Ovary (tissue), 9 donors: ENCODE measurements around the gene MAP4K4. TPM values are rescaled to one million over a fixed set of nuclear protein-coding genes. Genes with fewer than 3 reads are reported as not detected.

Experiments
- DNase-seq, 5 donors: peaks; one replicate each; pipeline ENCODE4 v3.0.0-alpha.2; 2019 to 2020
- H3K27ac ChIP-seq, 2 donors: fragments of 200-600 bp; one replicate each; pipeline versions ENCODE4 v1.5.1 to v1.8.0; 2019 to 2022
- H3K27me3 ChIP-seq: fragments of 200-600 bp; one replicate; pipeline ENCODE4 v1.8.0; 2022
- H3K36me3 ChIP-seq: fragments of 200-600 bp; sonication (generic); one replicate; pipeline ENCODE4 v1.5.1; 2019
- H3K4me1 ChIP-seq: one replicate; pipeline ENCODE4 v1.8.1; 2013; ENCODE audit warnings: mild to moderate bottlenecking, moderate library complexity; ENCODE audit not compliant: insufficient read depth
- H3K4me3 ChIP-seq: fragments of 200-600 bp; sonication (generic); one replicate; pipeline ENCODE4 v1.5.1; 2017
- H3K9me3 ChIP-seq, 2 donors: fragments of 200-600 bp in 1 of 2; sonication (generic) in 1 of 2; one replicate each; pipeline versions ENCODE4 v1.5.1 to v1.8.1; 2013 to 2019; ENCODE audit warnings: mild to moderate bottlenecking in 1 of 2, moderate library complexity in 1 of 2
- EP300 ChIP-seq: sonication (generic); formaldehyde crosslinking; IDR thresholded peaks from one replicate; pipeline ENCODE4 v1.6.1; 2017; ENCODE audit warnings: antibody characterized with exemption
- POLR2A ChIP-seq: fragments of 450-650 bp; IDR thresholded peaks from one replicate; pipeline ENCODE4 v1.6.1; 2017; ENCODE audit warnings: antibody characterized with exemption, mild to moderate bottlenecking, moderate library complexity
- WGBS, 3 donors: extraction: QIAGEN DNeasy Blood & Tissue Kit in 1 of 3; methylation state at CpG; one replicate each; pipeline versions ENCODE4 v1.1.5 to v1.1.7; 2013 to 2017; 5-methylcytosine and 5-hydroxymethylcytosine counted together
- intact Hi-C, 4 donors: fragments of 100-400 bp; cut with DNase I; formaldehyde crosslinking; loops; one replicate each; pipeline versions ENCODE4 v1.11.0 to v1.15.1; 2022 to 2023
- polyA plus RNA-seq, 2 donors: library from polyadenylated mRNA; stranded (reverse); fragments of 200-250 nt in 1 of 2; fragments of 350-450 nt in 1 of 2; fragmentation: Illumina TruSeq in 1 of 2; extraction: RNeasy Lipid Tissue Mini Kit (QIAGEN cat#74804) in 1 of 2; gene quantifications; one replicate each; pipeline ENCODE4 v1.2.3, GENCODE V29; 2013 to 2014
- total RNA-seq, 7 donors: library from RNA; depleted of rRNA in 2 of 7; stranded (reverse); fragments of >200 nt in 2 of 7; fragmentation: NEBNext Ultra II Directional in 3 of 7; extraction: Animal tissue kit (Norgen Biotek cat#: 25700) in 3 of 7; gene quantifications; one replicate each; pipeline versions ENCODE4 v1.1.0 to v1.2.4, GENCODE V29; 2016 to 2023
- TF ChIP-seq, protein P1 (sequence below), 3 donors: fragments of 450-650 bp in 2 of 3; fragments of 200-600 bp in 1 of 3; IDR thresholded peaks; one replicate each; pipeline versions ENCODE4 v1.5.1 to v1.8.0; 2016 to 2022; ENCODE audit warnings: antibody characterized with exemption in 3 of 3, mild to moderate bottlenecking in 1 of 3
- donor health status: DM: no; HTN: no; CAD: no; lungs with moderate emphysema.
- donor health status: DM: no; HTN: no; CAD: no.
- donor health status: Bipolar disorder and iron deficiency.
- donor health status: DM: yes; HTN: yes; CAD: no.
- donor health status: DM: no; HTN: no; CAD: no.
- donor health status: DM: yes; HTN: yes; CAD: no.

MAP4K4 gene
- total and polyA plus RNA-seq, 9 donors = 23.9 to 60.9 (median 49.7) TPM

DNA sequence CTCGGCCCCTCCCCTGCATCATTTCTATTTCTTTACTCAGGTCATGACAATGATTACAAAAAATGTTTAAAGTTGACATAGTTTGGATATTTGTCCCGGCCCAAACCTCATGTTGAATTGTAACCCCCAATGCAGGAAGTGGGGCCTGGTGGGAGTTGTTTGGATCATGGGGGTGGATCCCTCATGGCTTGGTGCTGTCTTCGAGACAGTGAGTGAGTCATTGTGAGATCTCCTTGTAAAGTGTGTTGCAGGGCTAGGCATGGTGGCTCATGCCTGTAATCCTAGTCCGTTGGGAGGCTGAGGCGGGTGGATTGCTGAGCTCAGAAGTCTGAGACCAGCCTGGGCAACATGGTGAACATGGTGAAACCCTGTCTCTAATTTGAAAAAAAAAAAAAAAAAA, 9.2 kb upstream of the MAP4K4 start:
- no peak for TF ChIP-seq EP300
- TF ChIP-seq POLR2A = no peak
- TF ChIP-seq, protein P1, sequence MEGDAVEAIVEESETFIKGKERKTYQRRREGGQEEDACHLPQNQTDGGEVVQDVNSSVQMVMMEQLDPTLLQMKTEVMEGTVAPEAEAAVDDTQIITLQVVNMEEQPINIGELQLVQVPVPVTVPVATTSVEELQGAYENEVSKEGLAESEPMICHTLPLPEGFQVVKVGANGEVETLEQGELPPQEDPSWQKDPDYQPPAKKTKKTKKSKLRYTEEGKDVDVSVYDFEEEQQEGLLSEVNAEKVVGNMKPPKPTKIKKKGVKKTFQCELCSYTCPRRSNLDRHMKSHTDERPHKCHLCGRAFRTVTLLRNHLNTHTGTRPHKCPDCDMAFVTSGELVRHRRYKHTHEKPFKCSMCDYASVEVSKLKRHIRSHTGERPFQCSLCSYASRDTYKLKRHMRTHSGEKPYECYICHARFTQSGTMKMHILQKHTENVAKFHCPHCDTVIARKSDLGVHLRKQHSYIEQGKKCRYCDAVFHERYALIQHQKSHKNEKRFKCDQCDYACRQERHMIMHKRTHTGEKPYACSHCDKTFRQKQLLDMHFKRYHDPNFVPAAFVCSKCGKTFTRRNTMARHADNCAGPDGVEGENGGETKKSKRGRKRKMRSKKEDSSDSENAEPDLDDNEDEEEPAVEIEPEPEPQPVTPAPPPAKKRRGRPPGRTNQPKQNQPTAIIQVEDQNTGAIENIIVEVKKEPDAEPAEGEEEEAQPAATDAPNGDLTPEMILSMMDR (IDR thresholded peaks at IDR 0.05) = no peak
- Histone ChIP-seq H3K27me3 (no peaks in the 10 kb centered on the region), H3K4me1 (no peaks in the 10 kb centered on the region), H3K27ac (no peak overlapping the region), H3K36me3 (no peaks in the 10 kb centered on the region), H3K9me3 (no peaks in the 10 kb centered on the region), H3K4me3 (no peak overlapping the region)
- intact Hi-C loops = no loop called here
- 77 to 81% (median 79%) methylated on average over 5 of the region's 5 CpGs for WGBS, 3 donors
- no peak for DNase-seq

DNA sequence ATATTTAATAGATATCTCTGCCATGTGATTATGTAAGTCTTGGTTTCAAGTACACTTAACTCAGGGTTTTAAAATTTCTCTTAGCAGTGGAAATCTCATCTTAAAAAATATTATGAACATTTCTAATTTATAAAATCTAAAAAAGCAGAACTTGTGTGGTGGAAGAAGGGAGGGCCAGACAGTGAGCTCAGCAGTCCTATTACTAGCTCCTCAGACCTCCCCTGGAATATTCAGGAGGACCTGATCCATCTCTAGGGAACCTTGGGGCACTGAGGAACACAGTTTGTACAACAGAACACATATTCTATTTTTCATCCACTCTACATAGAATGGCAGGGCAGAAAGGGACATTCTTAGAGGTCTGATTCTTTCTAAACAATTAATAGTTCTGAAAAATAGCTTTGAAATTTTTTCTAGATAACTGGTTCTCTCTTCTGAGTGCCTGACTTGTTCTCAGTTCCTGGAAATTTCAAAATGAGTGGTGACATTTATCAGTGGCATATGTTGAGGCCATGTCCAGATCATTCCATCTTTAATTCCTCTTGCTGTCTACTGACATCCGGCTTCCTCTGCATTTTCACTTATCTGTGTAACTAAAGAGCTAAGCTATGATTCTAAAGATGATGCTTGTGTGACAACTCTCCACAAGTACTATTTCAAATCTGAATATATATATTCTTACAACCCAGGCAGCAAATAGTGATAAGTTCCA, 8.2 kb upstream of the MAP4K4 start:
- Histone ChIP-seq H3K36me3 (no peaks in the 10 kb centered on the region), H3K27ac (no peak overlapping the region), H3K27me3 (no peaks in the 10 kb centered on the region), H3K4me1 (no peaks in the 10 kb centered on the region), H3K9me3 (no peaks in the 10 kb centered on the region), H3K4me3 (no peak overlapping the region)
- 85 to 95% (median 94%) methylated on average over 1 of the region's 1 CpG for WGBS, 3 donors
- TF ChIP-seq POLR2A = no peak
- TF ChIP-seq EP300 = no peak
- TF ChIP-seq, protein P1 (IDR thresholded peaks at IDR 0.05) = no peak
- intact Hi-C loops = no loop called here
- DNase-seq = no peak

DNA sequence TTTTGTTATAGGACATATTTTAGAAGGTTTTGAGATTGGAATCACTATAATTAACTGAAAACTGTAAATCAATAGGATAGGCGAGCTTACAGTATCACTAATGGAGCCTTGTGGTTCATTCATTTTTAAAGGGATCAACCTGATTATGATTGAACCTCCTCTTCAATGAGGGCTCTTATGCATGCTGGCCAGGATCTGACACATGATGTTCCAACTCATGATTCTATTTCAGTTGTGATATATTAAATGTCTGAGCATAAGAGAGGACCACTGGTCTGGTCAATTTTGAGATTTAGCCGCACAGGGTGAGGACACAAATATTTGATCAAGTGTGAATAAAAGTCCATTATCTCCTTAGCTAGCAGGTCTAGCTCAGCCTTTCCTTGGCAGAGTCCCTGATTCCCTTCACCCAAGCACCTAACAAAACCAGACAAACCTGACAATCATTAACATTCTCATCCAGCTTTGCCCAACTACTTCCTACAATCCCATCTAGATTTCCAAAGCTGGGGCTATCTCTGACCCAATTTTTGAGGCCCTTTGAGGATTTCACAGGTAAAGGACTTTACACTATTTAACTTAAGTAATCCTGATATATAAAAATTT, 6.9 kb upstream of the MAP4K4 start:
- intact Hi-C loops = loop anchor here in 2 of 4 donors (10.0 kb wide), 1 partner anchor 144 kb away; no protein-coding TSS in a partner anchor
- Histone ChIP-seq H3K27me3 (no peaks in the 10 kb centered on the region), H3K36me3 (no peaks in the 10 kb centered on the region), H3K4me1 (no peaks in the 10 kb centered on the region), H3K27ac (no peak overlapping the region), H3K9me3 (no peaks in the 10 kb centered on the region), H3K4me3 (no peak overlapping the region)
- 89 to 95% (median 92%) methylated on average over 2 of the region's 2 CpGs for WGBS, 3 donors
- no peak for TF ChIP-seq POLR2A
- TF ChIP-seq, protein P1 (IDR thresholded peaks at IDR 0.05) = no peak
- DNase-seq = no peak

DNA sequence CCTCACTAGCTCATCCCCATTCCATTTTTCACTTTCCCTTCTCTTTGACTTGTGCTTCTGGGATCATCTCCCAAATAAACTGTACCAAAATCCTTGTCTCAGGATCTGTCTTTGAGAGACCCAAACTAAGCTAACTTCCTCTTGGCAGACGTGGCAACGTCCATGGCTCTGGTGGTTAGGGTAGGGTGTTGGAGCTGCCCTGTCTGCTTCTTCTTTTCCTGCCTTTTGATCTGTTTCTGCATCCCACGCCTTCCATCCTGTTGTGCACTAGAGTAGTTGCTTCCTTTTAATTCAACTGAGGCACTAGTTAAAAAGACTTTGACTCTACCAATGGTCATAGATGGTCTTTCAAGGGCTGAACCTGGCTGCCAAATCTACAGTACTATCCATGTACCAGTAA, 5.5 kb upstream of the MAP4K4 start:
- DNase-seq = no peak
- Histone ChIP-seq H3K27ac (no peak overlapping the region), H3K27me3 (no peaks in the 10 kb centered on the region), H3K4me3 (no peak overlapping the region), H3K4me1 (no peaks in the 10 kb centered on the region), H3K36me3 (no peaks in the 10 kb centered on the region), H3K9me3 (no peaks in the 10 kb centered on the region)
- WGBS, 3 donors = 77 to 80% (median 80%) methylated on average over 3 of the region's 3 CpGs
- intact Hi-C loops = loop anchor here in 2 of 4 donors (10.0 kb wide), 1 partner anchor 143 kb away; no protein-coding TSS in a partner anchor
- no peak for TF ChIP-seq POLR2A

DNA sequence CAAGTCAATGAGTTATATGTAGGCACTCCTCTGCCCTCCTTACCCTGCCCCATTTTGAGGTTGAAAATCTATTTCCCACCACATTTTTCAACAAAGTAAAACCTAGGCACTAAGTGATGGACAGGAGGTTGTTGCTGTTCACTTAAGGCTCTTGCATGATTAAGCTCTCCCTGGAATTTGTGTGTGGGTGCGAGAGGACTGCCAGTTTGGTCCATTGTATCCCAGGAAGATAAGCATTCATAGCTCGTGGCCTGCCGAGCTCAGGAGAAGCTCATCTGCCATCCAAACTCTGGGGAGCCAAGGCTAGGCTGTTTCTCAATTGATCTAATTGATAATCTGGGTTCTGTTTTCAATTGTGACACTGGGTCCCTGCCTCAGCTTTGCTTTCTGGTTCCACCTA, 4.7 kb upstream of the MAP4K4 start:
- WGBS, 3 donors = 48 to 67% (median 61%) methylated on average over 3 of the region's 3 CpGs
- H3K4me3 ChIP-seq = no peak overlapping the region
- H3K36me3 ChIP-seq = no peaks in the 10 kb centered on the region
- no peaks in the 10 kb centered on the region for H3K9me3 ChIP-seq
- no peak for DNase-seq
- TF ChIP-seq EP300 (no peak), POLR2A (no peak)
- TF ChIP-seq, protein P1 (IDR thresholded peaks at IDR 0.05) = no peak
- H3K27ac ChIP-seq = no peak overlapping the region
- no peaks in the 10 kb centered on the region for H3K27me3 ChIP-seq
- H3K4me1 ChIP-seq = no peaks in the 10 kb centered on the region
- intact Hi-C loops = loop anchor here in 2 of 4 donors (10.0 kb wide), 1 partner anchor 142 kb away; no protein-coding TSS in a partner anchor
